HAP-1 (cell line): ENCODE results near the gene NPAS2.
A peak's percentile ranks its signal among the peaks of the same experiment; 100 is the strongest.

Source experiments
- DNase-seq, 2 experiments: peaks; one replicate each; pipeline ENCODE4 v3.0.0-alpha.2; 2016 to 2020; ENCODE audit warnings: low spot score in 2 of 2
- H3K27me3 ChIP-seq: fragments of 250-450 bp; sonication (Bioruptor Pico); 2 replicates; pipeline ENCODE4 v1.5.1; 2020; ENCODE audit warnings: low read depth, mild to moderate bottlenecking, moderate library complexity
- H3K36me3 ChIP-seq: fragments of 250-450 bp; sonication (Bioruptor Pico); replicated peaks from 2 replicates; pipeline ENCODE4 v1.5.1; 2020; ENCODE audit warnings: mild to moderate bottlenecking
- H3K4me1 ChIP-seq: fragments of 250-450 bp; sonication (Bioruptor Pico); 2 replicates; pipeline ENCODE4 v1.5.1; 2020; ENCODE audit warnings: mild to moderate bottlenecking
- H3K4me3 ChIP-seq: fragments of 250-450 bp; sonication (Bioruptor Pico); 2 replicates; pipeline ENCODE4 v1.5.1; 2020; ENCODE audit warnings: mild to moderate bottlenecking, moderate library complexity
- H3K9me3 ChIP-seq: fragments of 250-450 bp; sonication (Bioruptor Pico); 2 replicates; pipeline ENCODE4 v1.5.1; 2020; ENCODE audit warnings: mild to moderate bottlenecking, moderate library complexity
- in situ Hi-C: fragments of 300-500 bp; cut with MboI; formaldehyde crosslinking; loops from 3 replicates; pipeline ENCODE4 v1.14.3; 2020; ENCODE audit warnings: low sequenced_read_pairs, inconsistent platforms, mixed read lengths

Gene NPAS2

DNA sequence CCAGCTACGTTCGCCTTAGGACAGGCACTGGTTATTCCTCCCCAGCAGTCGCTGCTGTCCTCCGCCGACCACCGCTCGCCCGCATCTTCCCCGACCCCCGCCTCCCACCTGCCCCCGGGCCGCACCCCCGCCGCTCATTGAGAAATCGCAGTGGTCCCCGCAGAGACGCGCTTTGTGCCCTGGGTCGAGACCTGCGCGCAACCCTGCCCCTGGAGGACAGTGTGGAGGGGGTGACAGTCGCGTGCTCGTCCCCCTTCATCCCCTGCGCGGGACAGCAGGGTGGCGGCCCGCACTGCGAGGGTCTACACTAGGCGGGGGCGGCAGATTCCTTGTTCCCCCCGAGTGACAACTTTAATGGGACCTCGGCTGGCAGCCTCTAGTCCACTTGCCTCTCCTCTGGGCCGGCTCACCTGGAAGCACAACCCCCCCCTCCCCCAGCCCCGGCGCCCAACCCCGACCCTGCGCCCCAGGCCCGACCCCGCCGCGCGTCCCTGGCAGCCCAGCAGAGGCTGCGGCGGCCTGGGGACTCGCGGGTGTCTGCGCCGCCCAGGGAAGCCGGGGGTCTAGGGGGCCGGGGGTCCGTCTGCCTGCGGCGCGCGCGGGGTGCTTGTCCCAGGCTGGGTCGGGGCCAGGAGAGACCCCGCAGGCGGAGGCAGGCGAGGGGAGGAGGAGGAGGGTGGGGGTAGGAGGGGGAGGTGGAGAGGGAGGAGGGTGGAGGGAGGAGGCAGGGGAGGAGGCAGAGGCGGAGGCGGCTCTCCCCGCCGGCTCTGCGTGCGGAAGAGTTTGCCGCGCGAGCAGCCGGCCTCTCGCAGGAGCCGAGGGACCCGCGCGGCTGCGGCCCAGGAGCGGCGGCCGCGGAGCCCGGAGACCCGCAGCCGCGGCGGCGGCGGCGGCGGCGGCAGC, at the start of gene NPAS2:
NPAS2 (plus strand) TSS at position 770 of the 903 bp plus-strand sequence. CDS start 84,616 bp downstream, outside the sequence.
- Histone ChIP-seq H3K4me1 (peaks cover 11% of the 10 kb centered on the region), H3K27me3 (no peaks in the 10 kb centered on the region), H3K4me3 (peak within 1 kb of the TSS; percentile 48), H3K9me3 (no peaks in the 10 kb centered on the region), H3K36me3 (no peaks in the 10 kb centered on the region)
- in situ Hi-C loops, result no loop called here
- DNase-seq, result peak; percentile 48 to 66

DNA sequence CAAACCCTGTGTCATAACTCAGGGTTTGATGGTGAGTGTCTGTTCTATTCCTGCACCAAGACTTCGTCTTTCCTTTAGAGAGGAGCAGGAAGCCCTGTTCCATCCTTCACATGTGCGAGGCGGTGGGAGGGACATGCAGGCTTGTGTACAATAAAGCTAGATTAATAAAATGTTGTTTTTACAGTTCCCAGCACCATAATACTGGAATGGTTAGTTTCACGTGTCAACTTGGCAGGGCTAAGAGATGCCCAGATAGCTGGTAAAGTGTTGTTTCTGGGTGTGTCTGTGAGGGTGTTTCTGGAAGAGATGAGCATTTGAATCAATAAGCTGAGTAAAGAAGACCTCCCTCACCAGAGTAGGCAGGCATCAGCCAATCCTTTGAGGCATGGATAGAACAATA, 48.8 kb upstream of the NPAS2 start:
- in situ Hi-C loops, result no loop called here

DNA sequence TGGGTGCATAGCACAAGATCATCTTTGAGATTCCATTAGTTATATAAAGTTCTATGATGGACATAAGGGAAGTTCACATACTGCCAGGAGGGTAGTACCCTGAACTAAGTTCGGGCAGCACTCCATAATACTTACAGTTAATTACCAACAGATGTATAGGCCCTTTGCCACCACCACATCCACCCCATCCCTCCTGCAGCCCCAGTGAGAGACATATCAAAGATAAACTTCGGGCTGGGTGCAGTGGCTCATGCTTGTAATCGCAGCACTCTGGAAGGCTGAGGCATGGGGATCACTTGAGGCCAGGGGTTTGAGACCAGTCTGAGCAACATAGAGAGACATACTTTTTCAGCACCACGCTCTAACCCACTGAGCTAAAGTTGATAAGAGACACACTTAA, 46.4 kb upstream of the NPAS2 start:
- no peak for DNase-seq
- no peaks in the 10 kb centered on the region for H3K9me3 ChIP-seq
- peaks cover 7% of the 10 kb centered on the region; the same call in 1 of the 2 replicates for H3K4me1 ChIP-seq
- no peaks in the 10 kb centered on the region for H3K36me3 ChIP-seq
- in situ Hi-C loops, result no loop called here
- 0 out of 2 replicates have a peak, but pooled peaks cover 3% of the 10 kb centered on the region for H3K27me3 ChIP-seq
- H3K4me3 ChIP-seq, result no peak overlapping the region

More for the DNA sequence above, 48.8 kb upstream of the NPAS2 start:
- Histone ChIP-seq H3K27me3 (0 out of 2 replicates have a peak, but pooled peaks cover 3% of the 10 kb centered on the region), H3K36me3 (no peaks in the 10 kb centered on the region), H3K4me3 (no peak overlapping the region), H3K4me1 (peaks cover 7% of the 10 kb centered on the region; the same call in 1 of the 2 replicates), H3K9me3 (no peaks in the 10 kb centered on the region)
- DNase-seq, result no peak

- in situ Hi-C loops, result no loop called here
- no peaks in the 10 kb centered on the region for H3K36me3 ChIP-seq
- H3K27me3 ChIP-seq, result 0 out of 2 replicates have a peak, but pooled peaks cover 3% of the 10 kb centered on the region
- peaks cover 4% of the 10 kb centered on the region; the same call in 1 of the 2 replicates for H3K4me1 ChIP-seq
- no peak overlapping the region for H3K4me3 ChIP-seq
- DNase-seq, result no peak
- no peaks in the 10 kb centered on the region for H3K9me3 ChIP-seq
Observed at GRCh38 chr2:100776445-100776844, 43.5 kb upstream of the NPAS2 start.

DNA sequence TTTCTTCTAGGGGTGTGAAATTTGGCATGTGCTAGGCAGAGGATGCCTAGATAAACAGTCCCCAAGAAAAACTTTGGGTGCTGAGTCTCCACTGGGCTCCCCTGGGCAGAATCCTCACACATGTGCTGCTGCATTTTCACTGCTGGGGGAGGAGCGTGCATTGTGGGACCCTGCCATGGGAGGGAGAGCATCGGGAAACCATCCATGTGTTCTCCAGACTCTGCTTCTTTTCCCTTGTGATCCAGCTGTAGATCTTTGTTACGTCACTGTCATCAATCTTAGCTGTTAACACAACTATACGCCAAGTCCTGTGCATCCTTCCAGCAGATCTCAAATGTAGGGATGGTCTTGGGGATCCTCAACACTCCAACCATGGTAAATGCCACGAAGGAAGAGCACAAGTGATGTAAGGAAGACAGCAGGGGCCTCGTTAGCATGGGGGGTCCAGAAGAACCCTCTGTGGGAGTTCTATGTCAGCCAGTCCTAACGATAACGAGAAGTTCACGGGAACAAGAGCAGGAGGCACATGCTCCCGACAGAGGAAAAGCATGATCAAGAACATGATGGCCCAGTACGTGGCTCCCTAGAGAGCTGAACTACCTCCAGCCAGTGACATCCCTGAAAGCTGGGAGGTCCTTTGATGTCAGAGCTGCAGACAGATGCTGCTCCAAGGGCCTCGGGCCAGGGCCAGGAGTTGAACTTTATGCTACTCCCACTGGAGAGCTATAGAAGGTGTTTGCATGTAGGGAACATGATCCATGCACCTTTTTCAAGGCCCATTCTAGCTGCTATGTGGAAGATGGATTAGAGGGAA, 41.1 kb upstream of the NPAS2 start:
- Histone ChIP-seq H3K36me3 (no peaks in the 10 kb centered on the region), H3K4me3 (no peak overlapping the region), H3K9me3 (no peaks in the 10 kb centered on the region), H3K4me1 (no peaks in the 10 kb centered on the region), H3K27me3 (0 out of 2 replicates have a peak, but pooled peaks cover 3% of the 10 kb centered on the region)
- no peak for DNase-seq
- in situ Hi-C loops, result no loop called here

DNA sequence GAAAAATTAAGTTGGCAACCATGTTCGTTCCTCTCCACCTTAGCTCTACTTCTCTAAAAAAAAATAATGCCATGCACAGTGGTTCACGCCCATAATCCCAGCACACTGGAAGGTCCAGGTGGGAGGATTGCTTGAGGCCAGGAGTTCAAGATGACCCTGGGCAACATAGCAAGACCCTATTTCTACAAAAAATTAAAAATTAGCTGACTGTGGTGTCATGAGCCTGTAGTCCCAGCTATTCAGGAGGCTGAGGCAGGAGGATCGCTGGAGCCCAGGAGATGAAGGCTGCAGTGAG, 40.1 kb upstream of the NPAS2 start:
- Histone ChIP-seq H3K4me1 (no peaks in the 10 kb centered on the region), H3K9me3 (no peaks in the 10 kb centered on the region), H3K27me3 (0 out of 2 replicates have a peak, but pooled peaks cover 2% of the 10 kb centered on the region), H3K4me3 (no peak overlapping the region), H3K36me3 (no peaks in the 10 kb centered on the region)
- DNase-seq, result no peak
- in situ Hi-C loops, result no loop called here

DNA sequence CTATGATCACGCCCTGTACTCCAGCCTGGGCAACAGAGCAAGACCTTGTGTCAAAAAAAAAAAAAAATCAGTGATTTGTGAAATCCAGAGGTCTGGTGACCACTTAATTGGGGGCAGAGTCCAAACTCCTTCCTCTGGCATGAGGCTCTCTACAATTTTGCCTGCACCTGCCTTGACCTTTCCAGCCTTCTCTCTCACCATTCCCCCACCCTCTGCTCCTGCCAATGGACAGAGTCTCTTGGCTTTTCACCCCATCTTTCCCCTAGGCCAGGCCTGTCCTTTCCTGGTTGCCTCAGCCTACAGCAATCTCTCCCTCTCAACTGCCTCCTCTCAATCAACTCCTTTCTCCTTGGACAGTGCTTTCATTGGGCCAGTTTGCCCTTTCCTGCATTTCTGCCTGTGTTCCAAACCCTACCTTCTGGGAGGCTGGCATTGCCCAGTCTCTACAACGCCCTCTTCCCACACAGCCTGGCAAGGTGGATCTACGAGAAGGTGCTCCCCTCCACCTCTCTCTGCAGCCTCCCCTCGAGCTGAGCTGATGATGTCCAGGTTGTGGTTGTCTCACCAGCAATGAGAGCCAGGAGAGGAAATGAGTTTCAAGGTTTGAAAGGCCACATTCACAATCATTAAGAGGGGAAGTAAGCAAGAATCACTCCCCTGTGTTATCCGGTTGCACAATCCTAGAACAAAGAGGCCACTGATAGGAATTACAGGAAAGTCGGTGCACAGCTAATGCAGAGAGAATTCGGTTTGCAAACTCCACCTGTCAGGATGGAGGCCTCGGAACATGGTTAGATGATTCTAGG, 39.5 kb upstream of the NPAS2 start:
- DNase-seq, result no peak
- no peaks in the 10 kb centered on the region for H3K4me1 ChIP-seq
- no peaks in the 10 kb centered on the region for H3K36me3 ChIP-seq
- no peak overlapping the region for H3K4me3 ChIP-seq
- H3K27me3 ChIP-seq, result no peaks in the 10 kb centered on the region
- no peaks in the 10 kb centered on the region for H3K9me3 ChIP-seq
- in situ Hi-C loops, result no loop called here

- DNase-seq, result no peak
- H3K36me3 ChIP-seq, result no peaks in the 10 kb centered on the region
- no peaks in the 10 kb centered on the region for H3K4me1 ChIP-seq
- H3K4me3 ChIP-seq, result no peak overlapping the region
- in situ Hi-C loops, result no loop called here
- H3K27me3 ChIP-seq, result no peaks in the 10 kb centered on the region
- H3K9me3 ChIP-seq, result no peaks in the 10 kb centered on the region
Observed at GRCh38 chr2:100781009-100781325, 39.0 kb upstream of the NPAS2 start.

- in situ Hi-C loops, result no loop called here
- H3K9me3 ChIP-seq, result no peaks in the 10 kb centered on the region
- H3K36me3 ChIP-seq, result no peaks in the 10 kb centered on the region
- H3K27me3 ChIP-seq, result no peaks in the 10 kb centered on the region
- no peak overlapping the region for H3K4me3 ChIP-seq
- no peak for DNase-seq
- H3K4me1 ChIP-seq, result no peaks in the 10 kb centered on the region
Observed at GRCh38 chr2:100781523-100782379, 38.2 kb upstream of the NPAS2 start.

- Histone ChIP-seq H3K36me3 (no peaks in the 10 kb centered on the region), H3K27me3 (no peaks in the 10 kb centered on the region), H3K9me3 (no peaks in the 10 kb centered on the region), H3K4me1 (no peaks in the 10 kb centered on the region), H3K4me3 (no peak overlapping the region)
- no peak for DNase-seq
- in situ Hi-C loops, result no loop called here
Observed at GRCh38 chr2:100782380-100782878, 37.5 kb upstream of the NPAS2 start.

- no peaks in the 10 kb centered on the region for H3K9me3 ChIP-seq
- DNase-seq, result no peak
- H3K27me3 ChIP-seq, result no peaks in the 10 kb centered on the region
- no peak overlapping the region for H3K4me3 ChIP-seq
- no peaks in the 10 kb centered on the region for H3K4me1 ChIP-seq
- H3K36me3 ChIP-seq, result no peaks in the 10 kb centered on the region
- in situ Hi-C loops, result no loop called here
Observed at GRCh38 chr2:100783987-100784386, 36.0 kb upstream of the NPAS2 start.

- Histone ChIP-seq H3K4me1 (no peaks in the 10 kb centered on the region), H3K4me3 (no peak overlapping the region), H3K9me3 (no peaks in the 10 kb centered on the region), H3K27me3 (no peaks in the 10 kb centered on the region), H3K36me3 (no peaks in the 10 kb centered on the region)
- in situ Hi-C loops, result no loop called here
- no peak for DNase-seq
Observed at GRCh38 chr2:100784681-100785080, 35.3 kb upstream of the NPAS2 start.
